AG04449 (cell line): ENCODE measurements around the gene SIPA1.
"Not testable (repeated sequence)": the region's sequence is repeated elsewhere in the genome, so short reads cannot be mapped to it uniquely, and the experiment has no call there.

ENCODE experiments used
- CTCF ChIA-PET: fragments of 350-600 bp; formaldehyde crosslinking; extraction: SDS; loops from one replicate; lab custom pipeline; 2021; ENCODE audit warnings: antibody characterized with exemption; lab: Yijun Ruan, JAX
- POLR2A ChIA-PET: fragments of 400-600, 350-600 bp; formaldehyde crosslinking; extraction: SDS; loops from one replicate; lab custom pipeline; 2020; ENCODE audit warnings: antibody characterized with exemption, inconsistent platforms; lab: Yijun Ruan, JAX
- DNase-seq: peaks from one replicate; pipeline ENCODE4 v3.0.0-alpha.2; 2010; ENCODE audit warnings: low read depth, low spot score
- H3K4me3 ChIP-seq: 2 replicates; pipeline ENCODE4 v1.5.1; 2011; ENCODE audit warnings: low read depth, mild to moderate bottlenecking, control low read depth, low read length
- CTCF ChIP-seq: IDR thresholded peaks from one replicate; pipeline ENCODE4 v1.5.1; 2011; ENCODE audit warnings: mild to moderate bottlenecking, moderate library complexity, low read length, control low read depth, inconsistent platforms; ENCODE audit not compliant: insufficient read depth; ENCODE audit errors: missing control alignments

The SIPA1 gene

DNA sequence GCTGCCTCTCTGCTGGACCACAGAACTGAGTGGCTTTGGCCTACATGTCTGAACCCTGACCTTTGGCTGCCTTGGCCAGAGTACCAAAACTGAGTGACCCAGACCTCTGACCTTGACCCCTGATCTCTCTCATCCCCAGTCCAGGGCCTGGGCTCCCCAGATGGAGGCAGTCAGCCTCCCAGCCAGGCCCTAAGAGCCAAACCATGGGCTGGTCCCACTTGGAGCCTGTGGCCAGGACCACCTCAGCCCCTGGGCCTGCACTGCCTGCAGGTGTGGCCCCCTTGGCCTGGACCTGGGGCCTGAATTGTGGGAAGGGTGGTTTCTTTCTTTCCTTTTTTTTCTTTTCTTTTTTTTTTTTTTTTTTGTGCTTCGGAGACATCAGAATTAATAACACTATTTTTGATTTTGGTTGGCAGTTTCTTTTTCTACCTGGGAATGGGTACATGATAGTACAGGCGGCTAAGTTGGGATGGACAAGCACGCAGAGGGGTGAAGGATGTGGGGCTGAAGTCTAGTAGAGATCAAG lies 806 bp upstream of the SIPA1 start:
- ChIA-PET CTCF (interaction anchor here (0.7 to 2.7 kb wide), 12 partner anchors 11 to 181 kb away, joined by 3 to 20 read pairs (median 4); partner anchors contain the start of gene FAM89B), POLR2A (interaction anchor here (0.7 to 2.1 kb wide), 6 partner anchors 16 to 222 kb away, joined by 3 to 17 read pairs (median 4); partner anchors contain the start of gene PCNX3)
- no peak for TF ChIP-seq CTCF
- H3K4me3 ChIP-seq = peak overlapping the region; percentile 34; the same call in 1 of the 2 replicates
- no peak for DNase-seq

DNA sequence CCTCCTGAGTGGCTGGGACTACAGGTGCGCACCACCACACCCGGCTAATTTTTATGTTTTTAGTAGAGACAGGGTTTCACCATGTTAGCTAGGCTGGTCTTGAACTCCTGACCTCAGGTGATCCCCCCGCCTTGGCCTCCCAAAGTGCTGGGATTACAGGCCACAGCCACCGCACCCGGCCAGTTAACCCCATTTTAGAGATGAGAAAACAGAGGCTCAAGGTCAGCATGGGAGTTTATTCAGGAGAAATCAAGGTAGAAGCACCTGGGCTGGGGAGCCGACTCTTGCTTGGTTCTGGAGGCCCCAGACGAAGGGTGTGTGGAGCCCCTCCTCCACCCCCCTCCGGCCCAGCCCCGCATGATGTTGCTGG lies 1.3 kb downstream of the SIPA1 start:
- POLR2A ChIA-PET = interaction anchor here (0.6 to 2.1 kb wide), 3 partner anchors 14 to 61 kb away, joined by 4 to 17 read pairs (median 4); partner anchors contain the start of gene RELA
- CTCF ChIA-PET = interaction anchor here (1.1 to 1.9 kb wide), 2 partner anchors 12 to 13 kb away, joined by 3 to 7 read pairs; no protein-coding TSS in a partner anchor
- H3K4me3 ChIP-seq, DNase-seq: not testable (repeated sequence)

DNA sequence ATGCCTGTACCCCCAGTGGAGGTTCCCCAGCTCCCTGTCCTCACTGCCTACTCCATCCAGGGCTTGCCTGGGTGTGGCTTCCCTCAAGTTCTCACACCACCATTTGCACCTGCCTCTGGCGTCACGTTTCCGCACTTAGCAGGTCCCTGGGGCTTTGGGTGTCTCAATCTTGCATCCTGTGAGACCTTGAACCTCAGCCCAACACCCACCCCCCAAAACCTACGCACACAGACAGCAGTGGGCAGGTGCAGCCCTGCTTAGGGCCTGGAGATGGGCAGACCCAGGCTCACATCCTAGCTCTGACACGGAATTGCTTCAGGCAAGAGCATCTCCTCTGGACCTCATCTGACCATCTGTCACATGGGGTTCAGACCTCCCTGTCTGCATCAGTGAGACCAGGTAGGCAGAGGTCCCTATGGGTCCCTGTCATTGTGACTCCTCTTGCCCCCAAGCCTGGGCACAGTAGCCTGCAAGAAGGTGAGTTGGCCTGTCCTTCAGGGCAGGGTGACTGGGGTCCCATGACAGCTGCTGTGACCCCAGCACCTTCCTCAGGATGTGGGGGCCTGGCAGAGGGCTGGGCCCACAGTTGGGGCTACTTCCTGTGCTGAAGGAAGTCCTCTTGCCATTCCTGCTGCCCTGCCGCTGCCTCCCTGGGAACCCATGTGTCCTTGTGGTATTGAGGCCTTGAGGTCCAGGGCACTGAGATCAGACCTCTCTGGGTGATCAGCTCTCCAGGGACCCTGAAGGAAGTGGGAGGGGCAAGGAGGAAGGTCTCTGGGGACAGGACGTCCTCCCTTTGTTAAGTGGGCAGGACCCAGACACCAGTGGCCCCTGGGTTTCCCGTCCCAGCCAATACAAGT lies 2.0 kb downstream of the SIPA1 start:
- POLR2A ChIA-PET = interaction anchor here (2.1 kb wide), 1 partner anchor 13 kb away, joined by 17 read pairs; no protein-coding TSS in a partner anchor
- H3K4me3 ChIP-seq = no peak overlapping the region

GRCh38 chr11:65640483-65641296 lies 2.8 kb downstream of the SIPA1 start:
- H3K4me3 ChIP-seq = no peak overlapping the region
- TF ChIP-seq CTCF = no peak
- POLR2A ChIA-PET = no interaction called here
- DNase-seq = no peak
- CTCF ChIA-PET = interaction anchor here (1.1 kb wide), 1 partner anchor 15 kb away, joined by 3 read pairs; no protein-coding TSS in a partner anchor

More for the DNA sequence above, 2.0 kb downstream of the SIPA1 start:
- no peak for DNase-seq
- TF ChIP-seq CTCF = no peak
- CTCF ChIA-PET = interaction anchor here (1.1 kb wide), 1 partner anchor 14 kb away, joined by 3 read pairs; no protein-coding TSS in a partner anchor

DNA sequence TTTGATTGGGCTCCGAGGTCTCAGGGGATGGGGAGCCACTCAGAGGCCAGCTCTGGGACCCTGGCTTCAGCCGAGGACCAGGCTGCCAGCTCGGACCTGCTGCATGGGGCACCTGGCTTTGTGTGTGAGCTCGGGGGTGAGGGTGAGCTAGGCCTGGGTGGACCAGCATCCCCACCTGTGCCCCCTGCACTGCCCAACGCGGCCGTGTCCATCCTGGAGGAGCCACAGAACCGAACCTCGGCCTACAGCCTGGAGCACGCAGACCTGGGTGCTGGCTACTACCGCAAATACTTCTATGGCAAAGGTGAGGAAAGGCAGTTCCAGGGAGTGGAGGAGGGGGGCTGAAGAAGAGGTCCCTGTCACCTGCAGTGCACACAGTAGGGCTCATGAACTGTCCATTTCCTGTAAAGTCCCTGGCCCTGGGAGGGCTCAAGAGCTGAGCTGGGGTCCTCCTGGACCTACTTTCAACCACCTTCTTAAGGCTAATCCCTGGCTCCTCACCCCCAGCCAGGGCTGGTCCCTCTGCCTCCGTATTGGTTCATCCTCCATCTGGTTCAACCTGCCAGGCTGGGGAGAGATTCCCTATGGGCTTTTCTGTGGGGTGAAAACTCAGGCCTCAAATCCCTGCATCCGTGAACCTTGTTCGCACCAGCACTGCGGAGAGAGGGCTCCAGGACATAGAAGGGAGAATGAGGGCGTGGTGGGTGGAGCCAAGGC lies 3.6 kb downstream of the SIPA1 start:
- H3K4me3 ChIP-seq = no peak overlapping the region
- POLR2A ChIA-PET = no interaction called here
- no peak for TF ChIP-seq CTCF
- CTCF ChIA-PET = interaction anchor here (0.7 to 1.6 kb wide), 3 partner anchors 22 to 230 kb away, joined by 3 to 5 read pairs (median 3); partner anchors contain the start of gene KAT5
- DNase-seq = no peak
